Mesodermal cell (in vitro differentiated cells): ENCODE measurements around the gene BAG3.

Source experiments
- H3K27ac ChIP-seq: 2 replicates; pipeline ENCODE4 v1.7.0; 2013; ENCODE audit warnings: mild to moderate bottlenecking, low read depth, low read length, moderate library complexity; ENCODE audit not compliant: severe bottlenecking
- H3K36me3 ChIP-seq: 2 replicates; pipeline ENCODE4 v1.7.1; 2013; ENCODE audit warnings: mild to moderate bottlenecking, low read length, moderate library complexity; ENCODE audit not compliant: control insufficient read depth, insufficient read depth
- H3K4me1 ChIP-seq: one replicate; pipeline ENCODE4 v1.7.1; 2013; ENCODE audit warnings: mild to moderate bottlenecking, low read length; ENCODE audit not compliant: insufficient read depth, control insufficient read depth, poor library complexity, severe bottlenecking
- H3K4me3 ChIP-seq: 2 replicates; pipeline ENCODE4 v1.7.0; 2013; ENCODE audit warnings: low read length, control low read depth, mild to moderate bottlenecking; ENCODE audit not compliant: insufficient read depth, poor library complexity, severe bottlenecking; ENCODE audit errors: extremely low read depth
- H3K9me3 ChIP-seq: 2 replicates; pipeline ENCODE4 v1.7.1; 2013; ENCODE audit warnings: mild to moderate bottlenecking, low read length, moderate library complexity; ENCODE audit not compliant: control insufficient read depth
- WGBS, 2 experiments: methylation state at CpG; one replicate each; pipeline ENCODE4 v1.1.5; 2013; ENCODE audit warnings: missing lambda C conversion rate in 2 of 2; ENCODE audit not compliant: insufficient coverage in 2 of 2; 5-methylcytosine and 5-hydroxymethylcytosine counted together

Gene BAG3

DNA sequence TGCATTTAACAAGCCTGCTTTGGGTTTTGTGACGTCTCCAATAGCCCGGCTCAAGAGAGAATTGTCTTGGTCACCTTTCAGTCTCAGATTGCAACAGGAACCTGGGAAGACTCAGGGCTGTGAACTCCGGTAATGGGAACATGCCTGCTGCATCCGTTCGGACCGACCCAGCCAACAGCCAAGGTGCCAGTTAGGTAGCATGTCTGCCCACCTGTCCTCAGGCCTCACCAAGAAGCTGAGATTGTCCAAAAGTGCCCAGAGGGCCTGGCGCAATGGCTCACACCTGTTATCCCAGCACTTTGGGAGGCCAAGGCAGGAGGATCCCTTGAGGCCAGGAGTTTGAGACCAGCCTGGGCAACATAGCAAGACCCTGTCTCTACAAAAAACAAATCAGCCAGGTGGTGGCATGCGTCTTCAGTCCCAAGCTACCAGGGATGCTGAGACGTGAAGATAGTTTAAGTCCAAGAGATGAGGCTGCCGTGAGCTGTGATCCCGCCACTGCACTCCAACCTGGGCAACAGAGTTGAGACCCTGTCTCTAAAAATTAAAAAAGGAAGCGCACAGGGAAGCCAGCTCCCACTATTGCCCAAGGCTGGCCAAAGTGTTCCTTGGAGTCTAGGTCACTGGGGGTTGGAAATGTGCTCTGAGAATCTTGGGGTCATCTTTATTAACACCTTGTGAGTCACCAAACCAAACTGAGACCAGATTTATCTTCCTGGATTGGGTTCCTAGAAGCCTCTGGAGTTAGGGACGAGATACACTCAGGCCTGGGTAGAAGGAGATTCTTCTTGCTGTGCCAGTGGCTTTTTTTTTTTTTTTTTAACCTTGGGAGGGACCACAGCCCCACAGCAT is 26.9 kb downstream of the BAG3 start:
- Histone ChIP-seq H3K4me3 (no peak overlapping the region), H3K27ac (no peak overlapping the region), H3K9me3 (no peaks in the 10 kb centered on the region), H3K4me1 (peaks cover 20% of the 10 kb centered on the region), H3K36me3 (peaks cover 52% of the 10 kb centered on the region)
- WGBS, 2 experiments = 97 to 99% methylated on average over 11 of the region's 13 CpGs

DNA sequence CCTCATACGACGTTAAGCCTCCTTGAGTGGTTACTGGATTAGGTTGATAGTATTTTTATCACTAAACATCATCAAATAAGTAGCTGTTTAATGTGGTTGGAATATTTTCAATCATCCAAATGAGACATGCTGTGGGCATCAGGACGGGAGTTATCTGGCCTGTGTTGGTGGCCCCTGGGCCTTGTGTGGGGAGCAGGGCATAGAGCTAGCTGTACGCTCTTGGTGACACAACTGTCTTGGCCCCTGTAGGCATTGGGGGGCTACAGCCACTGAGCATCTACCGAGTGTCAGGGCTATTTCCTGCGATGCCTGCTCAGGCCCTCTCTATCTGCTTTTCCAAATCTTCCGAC is 28.3 kb downstream of the BAG3 start:
- Histone ChIP-seq H3K9me3 (no peaks in the 10 kb centered on the region), H3K27ac (no peak overlapping the region), H3K4me1 (peaks cover 20% of the 10 kb centered on the region), H3K4me3 (no peak overlapping the region), H3K36me3 (peaks cover 39% of the 10 kb centered on the region)
- WGBS, 2 experiments = 93 to 95% methylated on average over 3 to 5 of the region's 7 CpGs

GRCh38 chr10:119680050-119680449 is 28.9 kb downstream of the BAG3 start:
- 73 to 85% methylated on average over 2 to 3 of the region's 4 CpGs for WGBS, 2 experiments
- H3K27ac ChIP-seq = peak overlapping the region; percentile 51
- no peaks in the 10 kb centered on the region for H3K9me3 ChIP-seq
- no peak overlapping the region for H3K4me3 ChIP-seq
- H3K4me1 ChIP-seq = peaks cover 19% of the 10 kb centered on the region
- peaks cover 33% of the 10 kb centered on the region for H3K36me3 ChIP-seq

DNA sequence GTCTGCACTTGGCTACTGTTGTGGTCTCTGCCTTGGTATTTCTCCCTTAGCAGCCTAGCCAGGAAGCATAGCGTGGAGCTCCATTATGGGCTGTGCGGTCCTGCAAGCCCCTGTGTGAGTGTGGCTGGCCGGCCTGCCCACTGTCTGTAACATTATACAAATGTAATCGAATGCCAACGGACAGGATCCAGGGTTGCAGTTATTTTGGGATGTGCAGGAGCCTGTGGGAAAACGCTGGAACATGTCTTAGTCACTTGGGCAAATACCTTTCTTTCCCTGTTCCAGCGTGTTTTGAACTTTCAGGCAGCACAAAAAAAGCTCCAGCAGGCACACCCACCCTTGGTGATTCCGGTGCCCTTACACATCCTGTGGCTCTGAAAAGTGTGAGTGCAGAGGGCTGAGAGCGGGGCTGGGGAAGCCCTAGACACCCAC is 29.5 kb downstream of the BAG3 start:
- H3K4me3 ChIP-seq = no peak overlapping the region
- H3K9me3 ChIP-seq = no peaks in the 10 kb centered on the region
- no peak overlapping the region for H3K27ac ChIP-seq
- peaks cover 14% of the 10 kb centered on the region for H3K4me1 ChIP-seq
- WGBS, 2 experiments = 90 to 99% methylated on average over 5 to 7 of the region's 9 CpGs
- H3K36me3 ChIP-seq = peaks cover 28% of the 10 kb centered on the region

DNA sequence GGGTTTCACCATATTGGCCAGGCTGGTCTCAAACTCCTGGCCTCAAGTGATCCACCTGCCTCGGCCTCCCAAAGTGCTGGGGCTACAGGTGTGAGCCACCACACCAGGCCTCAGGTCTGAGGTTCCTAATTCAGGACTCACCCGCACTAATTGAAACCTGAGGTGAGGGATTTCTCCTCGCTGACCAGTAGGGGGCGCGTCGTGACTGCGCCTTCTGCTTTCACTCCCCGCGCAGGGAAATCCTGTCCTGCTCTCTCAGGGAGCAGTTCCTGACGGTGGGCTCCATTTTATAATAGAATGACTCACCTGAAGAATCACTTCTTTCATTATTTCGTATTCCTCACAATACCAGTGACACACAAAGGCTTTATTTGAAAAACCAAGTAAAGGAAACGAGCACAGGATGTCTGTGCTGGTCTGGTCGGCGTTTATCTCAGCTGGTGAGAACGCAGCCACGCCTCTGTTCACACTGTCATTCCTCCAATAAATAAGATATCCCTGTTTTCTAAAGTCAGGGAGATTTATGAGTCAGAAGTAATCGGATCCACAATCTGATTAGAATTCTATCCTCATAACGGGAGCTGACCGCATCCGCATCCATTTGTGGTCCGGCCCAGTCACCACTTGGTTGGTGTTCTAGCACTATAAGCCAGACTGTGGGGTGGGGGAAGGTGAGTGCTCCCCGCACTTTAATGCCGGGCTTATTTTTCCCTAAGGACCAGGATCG is 35.4 kb downstream of the BAG3 start:
- H3K4me1 ChIP-seq = peaks cover 7% of the 10 kb centered on the region
- H3K27ac ChIP-seq = peak overlapping the region; percentile 81
- WGBS, 2 experiments = 1 to 10% methylated on average over 9 to 11 of the region's 24 CpGs
- H3K9me3 ChIP-seq = no peaks in the 10 kb centered on the region
- peak overlapping the region; percentile 21 for H3K4me3 ChIP-seq
- H3K36me3 ChIP-seq = no peaks in the 10 kb centered on the region

- H3K27ac ChIP-seq = peak overlapping the region; percentile 81
- 2 to 9% methylated on average over 5 to 7 of the region's 10 CpGs for WGBS, 2 experiments
- peak overlapping the region; percentile 21 for H3K4me3 ChIP-seq
- no peaks in the 10 kb centered on the region for H3K9me3 ChIP-seq
- H3K4me1 ChIP-seq = peaks cover 7% of the 10 kb centered on the region
- no peaks in the 10 kb centered on the region for H3K36me3 ChIP-seq
Measured at GRCh38 chr10:119687192-119688032, 36.2 kb downstream of the BAG3 start.

- peak overlapping the region; percentile 81 for H3K27ac ChIP-seq
- WGBS, 2 experiments = 44 to 54% methylated on average over 1 to 3 of the region's 4 CpGs
- H3K36me3 ChIP-seq = no peaks in the 10 kb centered on the region
- H3K4me3 ChIP-seq = no peak overlapping the region
- H3K9me3 ChIP-seq = no peaks in the 10 kb centered on the region
- peaks cover 7% of the 10 kb centered on the region for H3K4me1 ChIP-seq
Measured at GRCh38 chr10:119688033-119688508, 36.9 kb downstream of the BAG3 start.

DNA sequence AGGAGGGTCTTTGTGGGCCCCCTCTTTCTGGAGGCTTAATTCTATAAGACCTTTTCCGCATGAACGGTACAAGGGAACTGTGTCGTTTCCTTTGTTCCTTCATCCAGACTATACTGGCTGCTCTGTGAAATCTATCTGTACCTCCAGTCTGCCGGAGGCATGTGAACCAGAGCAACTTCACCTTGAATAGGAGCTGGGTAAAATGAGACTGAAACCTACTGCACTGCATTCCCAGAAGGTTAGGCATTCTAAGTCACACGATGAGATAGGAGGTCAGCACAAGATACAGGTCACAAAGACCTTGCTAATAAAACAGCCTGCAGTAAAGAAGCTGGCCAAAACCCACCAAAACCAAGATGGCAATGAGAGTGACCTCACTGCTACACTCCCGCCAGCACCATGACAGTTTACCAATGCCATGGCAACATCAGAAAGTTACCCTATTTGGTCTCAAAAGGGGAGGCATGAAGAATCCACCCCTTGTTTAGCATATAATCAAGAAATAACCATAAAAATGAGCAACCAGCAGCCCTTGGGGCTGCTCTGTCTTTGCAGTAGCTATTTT is 37.9 kb downstream of the BAG3 start:
- H3K27ac ChIP-seq = no peak overlapping the region
- H3K4me1 ChIP-seq = peaks cover 7% of the 10 kb centered on the region
- no peaks in the 10 kb centered on the region for H3K36me3 ChIP-seq
- no peaks in the 10 kb centered on the region for H3K9me3 ChIP-seq
- no peak overlapping the region for H3K4me3 ChIP-seq
- 78 to 89% methylated on average over 3 to 5 of the region's 6 CpGs for WGBS, 2 experiments

DNA sequence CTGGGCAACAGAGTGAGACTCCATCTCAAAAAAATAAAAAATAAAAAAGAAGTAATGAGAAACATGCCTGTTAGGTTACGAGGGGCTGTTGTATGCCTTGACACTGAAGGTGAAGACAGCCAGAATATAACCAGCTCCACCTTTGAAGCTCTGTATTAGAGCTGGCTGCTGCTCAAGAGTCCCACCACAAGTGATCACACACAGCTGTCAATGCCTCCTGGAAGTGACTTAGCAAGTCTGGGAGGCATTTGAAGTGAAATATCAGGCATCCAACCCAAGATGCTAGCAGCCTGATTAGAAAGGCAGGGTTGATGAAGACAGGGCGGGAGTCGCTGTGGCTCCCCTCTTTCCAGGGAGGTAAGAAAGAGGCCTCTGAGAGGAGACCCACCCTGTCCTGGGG is 40.5 kb downstream of the BAG3 start:
- 100% methylated on average over 3 of the region's 3 CpGs for WGBS, 2 experiments
- H3K4me3 ChIP-seq = no peak overlapping the region
- peaks cover 7% of the 10 kb centered on the region for H3K4me1 ChIP-seq
- H3K9me3 ChIP-seq = peaks cover 4% of the 10 kb centered on the region
- no peaks in the 10 kb centered on the region for H3K36me3 ChIP-seq
- no peak overlapping the region for H3K27ac ChIP-seq

DNA sequence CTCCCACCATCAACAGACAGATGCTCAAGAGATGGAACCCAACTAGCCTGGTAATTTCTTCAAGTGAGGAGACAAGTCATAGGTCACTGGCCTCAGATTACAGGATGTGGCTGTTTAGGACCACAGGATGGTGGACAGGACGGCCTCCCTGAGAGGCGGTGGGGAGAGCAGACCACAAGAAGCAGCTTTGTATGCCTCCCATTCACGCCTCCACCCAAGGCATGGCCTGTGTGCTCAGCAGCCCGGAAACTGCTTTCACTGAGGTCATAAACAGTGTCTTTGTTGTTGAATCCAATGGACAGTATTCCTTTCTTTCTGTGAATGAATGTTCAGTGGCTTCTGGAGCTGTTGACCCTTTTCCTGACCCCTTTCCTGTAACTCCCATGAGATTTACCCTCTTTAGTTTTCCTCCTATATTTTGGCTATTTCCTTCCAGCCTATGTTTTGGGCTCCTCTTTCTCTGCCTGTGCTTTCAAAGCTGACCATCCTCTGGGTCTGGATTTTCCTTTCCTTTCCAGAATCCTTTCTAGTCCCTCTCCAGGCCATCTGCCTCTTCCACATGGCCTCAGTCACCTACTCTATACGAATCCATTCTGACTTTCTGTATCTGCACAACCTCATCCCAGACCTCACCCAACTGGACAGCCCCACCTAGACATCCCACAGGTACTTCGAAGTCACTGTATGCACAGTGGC is 42.2 kb downstream of the BAG3 start:
- no peaks in the 10 kb centered on the region for H3K36me3 ChIP-seq
- 94 to 95% methylated on average over 6 of the region's 6 CpGs for WGBS, 2 experiments
- peaks cover 4% of the 10 kb centered on the region for H3K9me3 ChIP-seq
- H3K4me3 ChIP-seq = no peak overlapping the region
- no peaks in the 10 kb centered on the region for H3K4me1 ChIP-seq
- H3K27ac ChIP-seq = peak overlapping the region; percentile 62
